NCI-H187 (cell line): Measurements from ENCODE around the gene TXNDC2.

ENCODE experiments used
- DNase-seq, 2 experiments: peaks; one replicate each; lab custom pipeline; 2025; lab: John Stamatoyannopoulos, UW

The TXNDC2 gene

GRCh38 chr18:9860682-9861081 lies 25.1 kb upstream of the TXNDC2 start:
- DNase-seq = no peak

DNA sequence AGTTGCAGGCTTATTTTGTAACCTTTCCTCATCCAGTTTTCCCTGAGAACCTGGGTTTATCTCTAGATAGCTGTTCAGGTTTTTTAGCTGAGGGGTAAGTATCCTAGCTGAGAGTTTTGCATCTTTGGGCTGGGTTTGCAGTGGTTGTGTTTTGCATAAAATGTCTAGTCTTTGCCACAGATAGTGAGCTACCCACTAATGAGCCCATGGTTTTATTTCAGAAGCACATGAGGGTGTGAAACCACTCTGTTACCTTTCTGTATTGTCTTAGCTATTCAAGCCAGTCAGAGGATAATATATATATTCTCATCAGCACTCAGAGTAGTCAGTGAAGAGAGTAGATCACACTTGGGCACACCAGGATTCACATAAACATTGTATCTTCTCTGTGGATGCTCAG lies 24.6 kb upstream of the TXNDC2 start:
- no peak for DNase-seq

- no peak for DNase-seq
These were observed 23.8 kb upstream of the TXNDC2 start for GRCh38 chr18:9861933-9862332.

GRCh38 chr18:9862686-9863085 lies 23.1 kb upstream of the TXNDC2 start:
- DNase-seq = peak; percentile 57 to 70

DNA sequence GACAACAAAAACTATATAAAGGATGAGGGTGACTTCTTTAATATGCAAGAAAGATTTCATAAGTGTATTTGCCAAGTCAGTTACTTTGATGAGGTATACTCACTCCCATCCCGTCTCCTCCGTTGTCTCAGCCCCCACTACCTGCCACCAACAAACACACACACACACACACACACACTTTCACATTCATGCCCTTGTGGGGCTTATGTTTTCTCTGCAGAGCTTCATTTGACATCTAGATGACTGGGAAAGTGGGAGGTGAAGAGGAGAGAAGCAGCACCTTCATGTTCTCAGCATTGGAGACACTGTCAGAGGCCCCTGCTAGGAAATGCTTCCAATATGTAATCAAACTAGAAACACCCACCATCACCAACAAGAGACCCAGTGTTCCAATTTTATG lies 22.5 kb upstream of the TXNDC2 start:
- no peak for DNase-seq

DNA sequence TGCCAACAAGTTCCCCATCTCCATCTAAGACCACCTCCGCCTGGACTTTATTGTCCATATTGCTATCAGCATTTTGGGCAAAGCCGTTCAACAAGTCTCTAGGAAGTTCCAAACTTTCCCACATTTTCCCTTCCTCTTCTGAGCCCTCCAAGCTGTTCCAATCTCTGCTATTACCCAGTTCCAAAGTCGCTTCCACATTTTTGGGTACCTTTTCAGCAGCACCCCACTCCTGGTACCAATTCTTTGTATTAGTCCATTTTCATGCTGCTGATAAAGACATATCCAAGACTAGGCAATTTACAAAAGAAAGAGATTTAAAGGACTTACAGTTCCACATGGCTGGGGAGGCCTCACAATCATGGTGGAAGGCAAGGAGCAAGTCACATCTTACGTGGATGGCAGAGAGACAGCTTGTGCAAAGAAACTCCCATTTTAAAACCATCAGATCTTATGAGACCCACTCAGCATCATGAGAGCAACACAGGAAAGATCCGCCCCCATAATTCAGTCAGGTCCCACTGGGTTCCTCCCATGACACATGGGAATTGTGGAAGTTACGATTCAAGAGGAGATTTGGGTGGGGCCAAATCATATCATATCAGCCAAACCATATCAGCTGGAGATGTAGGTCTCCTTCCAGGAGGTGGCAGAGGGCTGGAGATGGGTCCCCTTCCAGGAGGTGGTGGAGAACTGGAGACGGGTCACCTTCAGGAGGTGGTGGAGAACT lies 19.8 kb upstream of the TXNDC2 start:
- no peak for DNase-seq

- no peak for DNase-seq
These were observed 19.1 kb upstream of the TXNDC2 start for GRCh38 chr18:9866627-9867026.

- DNase-seq = no peak
These were observed 18.6 kb upstream of the TXNDC2 start for GRCh38 chr18:9867071-9867594.

DNA sequence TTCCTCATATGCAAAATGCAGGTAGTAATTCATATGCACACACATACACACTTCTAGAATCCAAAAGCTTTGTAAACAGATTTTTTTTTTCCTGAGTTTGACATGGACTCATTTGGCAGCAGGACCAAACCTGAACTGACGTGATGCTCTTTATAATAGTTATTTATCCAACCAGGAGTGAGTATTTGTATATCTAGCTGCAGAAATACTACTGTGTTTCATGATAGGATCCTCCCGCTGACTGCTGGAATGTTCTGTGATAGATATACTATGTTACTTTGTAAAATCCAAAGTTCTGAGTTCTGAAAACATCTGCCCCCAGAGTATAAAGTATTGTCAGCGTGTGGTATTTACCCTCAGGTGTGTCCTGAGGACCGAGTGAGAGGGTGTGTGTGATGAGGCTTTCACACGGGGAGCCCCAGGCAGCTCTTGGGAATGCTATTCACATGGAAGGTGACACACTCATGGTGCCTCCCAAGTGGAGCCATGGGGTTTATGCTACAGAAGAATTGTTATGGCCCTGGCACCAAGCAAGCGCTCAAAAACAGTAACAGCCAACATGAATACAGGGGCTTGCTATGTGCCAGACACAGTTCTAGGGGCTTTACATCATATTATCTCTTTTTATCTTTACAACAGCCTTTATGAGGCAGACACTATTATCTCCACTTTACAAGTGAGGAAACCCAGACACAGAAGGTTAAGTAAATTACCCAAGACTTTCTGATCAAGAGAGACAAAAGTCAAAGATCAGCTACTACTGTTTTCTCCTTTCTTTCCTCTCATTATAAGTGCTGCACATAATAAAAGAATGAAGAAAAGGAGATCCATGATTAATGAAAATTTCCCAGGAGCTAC lies 16.7 kb upstream of the TXNDC2 start:
- DNase-seq = no peak

GRCh38 chr18:9869715-9870430 lies 15.9 kb upstream of the TXNDC2 start:
- no peak for DNase-seq

- DNase-seq = no peak
These were observed 15.3 kb upstream of the TXNDC2 start for GRCh38 chr18:9870431-9871008.

- DNase-seq = no peak
These were observed 14.5 kb upstream of the TXNDC2 start for GRCh38 chr18:9871244-9871746.

GRCh38 chr18:9872823-9873222 lies 12.9 kb upstream of the TXNDC2 start:
- DNase-seq = no peak

DNA sequence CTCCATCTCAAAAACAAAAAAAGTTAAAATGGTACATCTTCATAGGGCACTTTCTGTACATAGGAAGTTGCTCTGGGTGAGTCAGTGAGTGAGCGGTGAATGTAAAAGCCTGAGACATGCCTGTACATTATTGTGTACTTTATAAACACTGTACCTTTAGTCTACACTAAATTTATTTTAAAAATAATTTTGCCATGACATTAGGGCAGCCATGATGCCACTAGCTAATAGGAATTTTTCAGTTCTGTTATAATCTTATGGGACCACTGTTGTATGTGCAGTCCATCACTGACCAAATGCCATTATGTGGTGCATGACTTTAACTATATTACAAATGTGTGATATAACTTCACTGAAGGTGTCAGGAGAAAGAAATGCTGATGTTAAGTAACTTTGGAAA lies 11.0 kb upstream of the TXNDC2 start:
- no peak for DNase-seq

DNA sequence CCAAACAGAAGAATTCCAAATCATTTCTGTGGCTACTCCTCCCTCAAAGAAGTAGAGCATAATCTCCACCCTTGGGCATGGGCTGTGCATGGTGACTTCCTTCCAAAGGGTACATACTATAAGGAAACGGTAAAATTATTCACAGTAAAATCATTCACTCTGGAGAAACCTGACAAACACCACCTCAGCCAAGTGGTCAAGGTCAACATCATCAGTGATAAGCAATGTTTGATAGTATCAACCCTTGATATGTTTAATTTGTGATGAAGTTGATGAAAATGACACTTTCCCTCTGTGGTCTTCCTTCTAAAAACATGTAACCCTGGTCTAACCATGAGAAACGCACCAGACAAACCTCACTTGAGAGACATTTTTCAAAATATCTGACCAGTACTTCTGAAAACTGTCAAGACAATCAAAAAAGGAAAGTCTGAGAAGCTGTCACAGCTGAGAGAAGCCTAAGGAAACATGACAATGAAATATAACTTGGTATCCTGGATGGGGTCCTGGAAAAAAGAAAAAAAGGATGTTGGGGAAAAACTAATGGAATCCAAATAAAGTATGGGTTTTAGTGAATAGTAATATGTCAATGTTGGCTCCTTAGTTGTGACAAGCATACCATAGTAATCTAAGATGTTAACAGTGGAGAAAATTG lies 9.4 kb upstream of the TXNDC2 start:
- no peak for DNase-seq

DNA sequence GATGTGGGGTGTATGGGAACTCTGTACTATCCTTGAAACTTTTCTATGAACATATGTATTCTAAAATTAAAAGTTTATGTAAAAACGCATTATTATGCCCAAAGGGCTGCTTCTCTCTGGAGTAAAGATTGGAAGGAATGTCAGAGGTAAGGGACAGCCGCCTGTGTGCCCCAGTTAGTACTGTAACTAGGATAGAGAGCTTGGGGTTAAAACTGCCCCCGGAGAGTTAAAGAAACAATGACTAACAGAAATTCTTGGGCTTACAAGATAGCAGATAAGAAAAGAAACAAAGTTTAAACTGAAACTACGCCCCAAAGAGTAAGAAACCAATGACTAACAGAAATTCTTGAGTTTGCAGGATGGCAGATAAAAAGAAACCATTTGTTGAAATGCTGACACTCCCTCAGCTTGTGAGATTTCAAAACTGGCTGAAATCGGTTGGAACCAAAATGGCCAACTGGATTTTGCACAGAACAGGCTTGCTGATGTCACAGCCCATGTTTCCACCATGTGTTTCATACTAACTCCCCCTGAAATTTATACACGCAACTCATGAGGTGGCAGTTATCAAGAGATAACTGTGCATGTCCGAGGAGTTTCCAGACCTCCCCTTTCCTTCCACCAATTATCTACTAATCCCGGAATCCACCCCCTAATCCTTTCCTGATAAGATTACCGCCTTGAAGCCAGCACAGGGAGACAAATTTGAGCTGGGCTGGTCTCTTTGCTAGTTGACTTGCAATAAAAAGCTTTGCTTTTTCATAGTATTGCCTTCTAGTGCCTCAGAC lies 8.7 kb upstream of the TXNDC2 start:
- DNase-seq = no peak

DNA sequence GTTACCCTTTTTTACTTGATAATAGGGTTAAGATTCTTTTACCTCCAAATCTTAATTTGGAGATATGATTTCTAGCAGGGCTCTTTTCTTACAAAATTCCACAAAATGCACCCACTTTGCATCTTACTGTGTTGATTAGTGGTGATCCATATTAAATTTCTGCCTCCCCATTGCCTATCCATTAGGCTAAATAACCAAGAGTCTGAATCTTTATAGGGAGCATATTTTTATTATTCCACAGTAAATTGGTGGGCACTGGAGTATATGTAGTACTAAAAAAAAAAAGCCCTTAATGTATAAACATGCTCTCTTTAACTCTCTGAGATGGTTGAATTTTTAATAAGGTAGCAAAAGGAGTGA lies 8.1 kb upstream of the TXNDC2 start:
- DNase-seq = no peak

GRCh38 chr18:9878095-9878494 lies 7.7 kb upstream of the TXNDC2 start:
- no peak for DNase-seq

GRCh38 chr18:9878783-9879242 lies 7.0 kb upstream of the TXNDC2 start:
- no peak for DNase-seq

GRCh38 chr18:9884090-9884489 lies 1.7 kb upstream of the TXNDC2 start:
- DNase-seq = no peak
